GM15510 (cell line): ENCODE measurements around the gene CYFIP2.

ENCODE experiments used
- POLR2A ChIP-seq: IDR thresholded peaks from 3 replicates; pipeline ENCODE4 v1.6.1; 2011; ENCODE audit warnings: borderline replicate concordance; ENCODE audit not compliant: insufficient read length; ENCODE audit errors: extremely low read depth

The CYFIP2 gene

GRCh38 chr5:157366741-157367674 is 101.1 kb downstream of the CYFIP2 start:
- TF ChIP-seq POLR2A = no peak

DNA sequence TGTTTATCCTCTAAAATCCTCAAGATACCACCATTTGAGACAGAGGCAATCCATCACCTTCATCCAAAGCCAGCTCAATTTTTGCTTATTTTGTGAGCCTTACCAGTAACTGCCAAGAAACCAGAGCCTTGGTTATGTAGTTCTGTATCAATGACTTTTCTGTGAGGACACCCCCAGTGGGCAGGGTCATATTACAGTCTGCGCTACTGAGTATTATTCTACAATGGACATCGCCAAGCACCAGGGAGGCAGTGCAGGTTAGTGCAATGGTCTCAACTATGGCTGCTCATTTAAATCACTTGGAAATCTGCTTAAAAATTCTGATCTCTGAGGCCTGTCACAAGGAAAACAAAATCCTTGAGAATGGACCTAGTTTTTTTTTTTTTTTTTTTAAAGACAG is 103.6 kb downstream of the CYFIP2 start:
- TF ChIP-seq POLR2A = no peak

- TF ChIP-seq POLR2A = no peak
These were observed 105.0 kb downstream of the CYFIP2 start for GRCh38 chr5:157370967-157371366.

DNA sequence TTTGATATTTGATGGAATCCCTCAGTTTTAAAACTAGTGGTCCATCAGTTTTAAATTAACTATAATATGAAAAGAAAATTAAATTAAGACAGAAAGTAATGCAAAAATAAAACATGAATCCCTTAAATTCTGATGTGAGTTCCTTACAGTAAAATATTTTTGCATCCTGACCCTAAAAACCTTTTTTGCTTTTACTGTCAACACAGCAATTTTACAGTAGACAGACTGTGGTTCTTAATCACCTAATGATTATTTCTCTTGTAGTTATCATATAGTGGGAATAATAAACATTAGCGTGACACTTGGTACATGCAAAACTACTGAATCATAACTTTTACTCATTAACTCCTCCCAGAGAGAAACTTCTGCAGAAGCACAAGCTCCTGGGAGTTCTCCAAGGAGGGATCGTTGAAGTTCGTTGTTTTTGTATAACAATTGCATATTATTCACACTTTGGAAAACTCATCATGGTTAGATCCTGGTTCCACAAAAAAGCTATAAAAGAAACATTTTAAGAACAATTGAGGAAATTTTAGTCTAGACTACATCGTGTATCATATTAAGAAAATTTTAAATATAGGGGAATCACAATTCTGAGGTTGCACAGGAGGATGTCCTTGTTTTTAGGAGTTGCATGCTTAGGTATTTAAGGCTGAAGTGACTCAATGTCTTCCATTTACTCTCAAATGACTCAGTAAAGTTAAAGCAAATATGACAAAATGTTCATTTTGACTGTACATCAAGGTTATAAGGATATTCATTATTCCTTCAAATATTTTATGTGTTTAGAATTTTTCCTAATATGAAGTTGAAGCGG is 105.9 kb downstream of the CYFIP2 start:
- no peak for TF ChIP-seq POLR2A

DNA sequence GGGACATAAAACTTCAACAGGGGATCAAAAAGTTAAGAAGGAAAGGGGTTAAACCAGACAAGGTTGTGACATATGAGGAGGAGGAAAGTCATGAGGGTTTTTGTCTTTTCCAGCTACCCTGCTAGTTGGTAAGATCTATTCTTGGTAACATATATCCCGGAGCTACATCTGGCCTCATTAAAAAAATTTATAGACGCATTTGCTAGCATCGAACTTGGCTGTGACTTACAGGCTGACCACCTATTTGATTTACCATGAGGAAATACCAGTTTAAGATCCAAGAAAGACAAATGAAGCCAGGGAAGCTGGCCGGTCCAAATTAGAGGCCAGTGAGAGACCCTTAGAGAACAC is 106.5 kb downstream of the CYFIP2 start:
- TF ChIP-seq POLR2A = no peak

- TF ChIP-seq POLR2A = no peak
These were observed 112.6 kb downstream of the CYFIP2 start for GRCh38 chr5:157378509-157378908.

DNA sequence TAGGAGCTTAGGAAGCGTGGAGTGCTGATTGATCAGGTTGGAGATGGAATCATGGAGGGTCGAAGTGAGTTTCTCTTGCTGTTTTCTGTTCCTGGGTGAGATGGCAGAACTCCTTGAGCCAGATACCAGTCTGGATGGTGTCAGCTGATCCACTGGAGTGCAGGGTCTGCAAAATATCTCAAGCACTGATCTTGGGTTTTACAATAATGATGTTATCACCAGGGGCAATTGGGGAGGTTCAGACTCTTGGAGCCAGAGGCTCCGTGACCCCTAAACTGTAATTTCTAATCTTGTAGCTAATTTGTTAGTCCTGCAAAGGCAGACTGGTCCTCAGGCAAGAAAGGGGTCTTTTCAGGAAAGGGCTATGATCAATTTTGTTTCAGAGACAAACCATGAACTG is 114.1 kb downstream of the CYFIP2 start:
- TF ChIP-seq POLR2A = no peak

GRCh38 chr5:157381746-157382145 is 115.8 kb downstream of the CYFIP2 start:
- no peak for TF ChIP-seq POLR2A

- no peak for TF ChIP-seq POLR2A
These were observed 117.3 kb downstream of the CYFIP2 start for GRCh38 chr5:157382996-157383800.

DNA sequence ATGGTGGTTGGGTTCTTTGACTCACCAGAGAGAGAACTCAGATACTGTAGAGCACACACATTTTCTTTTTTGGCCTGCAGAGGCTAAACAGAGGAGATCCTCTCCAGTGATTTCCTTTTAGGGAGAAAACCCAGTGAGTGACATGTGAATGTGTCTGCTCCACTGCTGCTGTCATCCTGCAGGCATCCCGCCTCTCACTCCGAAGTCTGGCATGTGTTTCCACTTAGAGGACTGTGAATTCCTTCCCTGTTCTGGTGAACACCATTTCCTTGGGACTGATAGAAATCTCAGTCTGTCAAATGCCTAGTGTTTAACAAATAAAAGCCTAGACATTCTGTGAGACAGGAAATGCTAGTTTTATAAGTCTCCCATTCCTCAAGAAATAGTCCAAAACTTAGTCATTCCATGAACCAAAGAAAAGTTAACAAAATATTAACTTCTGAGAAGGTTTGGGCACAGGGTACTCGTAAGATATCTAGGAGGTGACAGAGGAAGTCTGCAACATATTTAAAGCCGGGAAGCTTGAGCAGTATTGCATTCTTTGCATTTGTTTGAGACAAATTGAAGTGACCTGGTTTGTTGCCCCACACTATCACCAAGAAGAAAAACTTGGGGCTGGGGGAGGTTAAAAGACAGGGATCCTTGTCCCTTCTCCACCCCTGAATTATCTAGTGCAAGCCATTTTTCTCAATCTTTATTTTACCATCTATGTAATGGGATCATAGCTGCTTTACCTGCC is 119.2 kb downstream of the CYFIP2 start:
- no peak for TF ChIP-seq POLR2A

DNA sequence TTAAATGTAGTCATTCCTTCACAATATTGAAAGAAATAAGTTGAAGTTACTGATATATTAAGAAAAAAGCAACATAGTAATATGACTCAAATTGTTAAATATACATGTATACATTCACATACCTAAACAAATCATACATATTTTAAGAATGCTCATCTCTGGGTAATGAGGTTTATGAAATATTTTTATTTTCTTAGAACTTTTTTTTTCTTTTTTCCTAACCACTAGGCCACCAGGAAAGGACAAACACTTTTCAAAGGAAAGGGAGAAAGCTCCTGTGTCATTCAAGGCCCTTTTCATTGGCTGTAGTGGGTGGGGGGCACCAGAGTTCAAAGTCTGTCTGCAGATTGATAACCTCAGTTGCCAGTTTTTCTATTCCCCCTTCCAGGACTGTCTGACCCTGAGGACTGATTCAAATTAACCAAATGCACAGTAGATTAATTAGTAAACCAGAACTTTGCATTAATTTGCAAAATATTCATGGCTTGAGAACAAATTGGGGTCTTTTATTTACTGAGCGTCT is 121.2 kb downstream of the CYFIP2 start:
- TF ChIP-seq POLR2A = no peak

GRCh38 chr5:157387683-157388093 is 121.8 kb downstream of the CYFIP2 start:
- TF ChIP-seq POLR2A = no peak

DNA sequence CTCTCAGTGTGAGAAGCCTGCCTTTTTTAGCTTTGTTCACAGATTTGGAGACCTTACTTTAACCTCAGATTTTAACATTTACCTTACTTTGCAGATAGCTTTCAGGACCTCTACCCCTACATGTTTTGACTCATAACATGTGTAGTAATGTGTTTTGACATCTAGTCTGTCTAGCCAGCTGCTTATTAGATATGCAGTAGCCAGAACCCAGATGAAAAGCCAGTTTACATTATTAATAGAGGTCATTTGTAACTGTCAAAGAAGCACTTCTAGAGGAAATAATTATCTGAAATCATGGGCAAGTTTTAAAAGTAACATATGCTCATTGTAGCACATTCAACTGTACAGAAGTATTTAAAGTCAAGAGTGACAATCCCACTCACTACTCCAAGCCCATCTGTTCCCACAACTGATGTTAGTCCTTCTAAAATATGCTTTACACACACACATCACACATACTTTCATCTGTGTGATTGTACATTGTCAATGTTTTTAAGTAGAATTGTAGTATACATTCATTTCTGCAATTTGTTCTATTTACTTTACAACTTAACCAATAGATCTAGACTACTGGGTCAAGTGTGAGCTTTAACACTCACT is 122.3 kb downstream of the CYFIP2 start:
- no peak for TF ChIP-seq POLR2A
